ENCODE results near the gene TIPARP.

DNA sequence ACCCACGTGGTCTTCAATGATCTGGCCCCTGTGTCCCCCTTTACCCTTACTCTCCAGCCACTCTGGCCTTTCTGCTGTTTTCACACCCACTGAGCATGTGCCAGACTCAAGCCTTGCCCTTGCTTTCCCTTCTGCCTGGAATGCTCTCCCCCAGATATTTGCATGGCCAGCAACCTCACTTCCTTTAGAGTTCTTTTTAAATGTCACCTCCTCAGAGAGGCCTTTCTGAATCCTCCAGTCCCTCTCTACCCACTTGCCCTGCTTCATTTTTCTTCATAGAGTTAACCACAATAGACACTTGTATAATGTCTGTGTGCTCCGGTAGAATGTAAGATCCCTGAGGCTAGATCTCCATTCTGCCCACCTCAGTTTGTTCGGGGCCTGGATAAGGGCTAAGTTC is 39.4 kb upstream of the TIPARP start:
- TF ChIP-seq, protein P1, sequence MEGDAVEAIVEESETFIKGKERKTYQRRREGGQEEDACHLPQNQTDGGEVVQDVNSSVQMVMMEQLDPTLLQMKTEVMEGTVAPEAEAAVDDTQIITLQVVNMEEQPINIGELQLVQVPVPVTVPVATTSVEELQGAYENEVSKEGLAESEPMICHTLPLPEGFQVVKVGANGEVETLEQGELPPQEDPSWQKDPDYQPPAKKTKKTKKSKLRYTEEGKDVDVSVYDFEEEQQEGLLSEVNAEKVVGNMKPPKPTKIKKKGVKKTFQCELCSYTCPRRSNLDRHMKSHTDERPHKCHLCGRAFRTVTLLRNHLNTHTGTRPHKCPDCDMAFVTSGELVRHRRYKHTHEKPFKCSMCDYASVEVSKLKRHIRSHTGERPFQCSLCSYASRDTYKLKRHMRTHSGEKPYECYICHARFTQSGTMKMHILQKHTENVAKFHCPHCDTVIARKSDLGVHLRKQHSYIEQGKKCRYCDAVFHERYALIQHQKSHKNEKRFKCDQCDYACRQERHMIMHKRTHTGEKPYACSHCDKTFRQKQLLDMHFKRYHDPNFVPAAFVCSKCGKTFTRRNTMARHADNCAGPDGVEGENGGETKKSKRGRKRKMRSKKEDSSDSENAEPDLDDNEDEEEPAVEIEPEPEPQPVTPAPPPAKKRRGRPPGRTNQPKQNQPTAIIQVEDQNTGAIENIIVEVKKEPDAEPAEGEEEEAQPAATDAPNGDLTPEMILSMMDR (IDR thresholded peaks at IDR 0.05), result no peak
- TF ChIP-seq POLR2A (IDR thresholded peaks at IDR 0.05) (no peak), EP300 (IDR thresholded peaks at IDR 0.05) (no peak)
